HepG2 (cell line): ENCODE measurements around the gene VPS52. TPM values are rescaled to one million over a fixed set of nuclear protein-coding genes. Genes with fewer than 3 reads are reported as not detected.
A peak's percentile ranks its signal among the peaks of the same experiment; 100 is the strongest.

Experiments used
- EED ChIP-seq: sonication (generic); formaldehyde crosslinking; IDR thresholded peaks from 2 replicates; pipeline ENCODE4 v1.5.0; 2020; ENCODE audit warnings: mild to moderate bottlenecking, missing genetic modification reagents
- HOXD1 ChIP-seq: sonication (generic); formaldehyde crosslinking; IDR thresholded peaks from 2 replicates; pipeline ENCODE4 v1.5.0; 2020; ENCODE audit warnings: missing genetic modification reagents
- ISX ChIP-seq: sonication (generic); formaldehyde crosslinking; conservative IDR thresholded peaks from 2 replicates; pipeline ENCODE4 v1.5.0; 2020; ENCODE audit warnings: missing genetic modification reagents
- MTF2 ChIP-seq: sonication (generic); formaldehyde crosslinking; IDR thresholded peaks from 2 replicates; pipeline ENCODE4 v1.5.0; 2020; ENCODE audit warnings: missing genetic modification reagents, borderline replicate concordance
- MYNN ChIP-seq: sonication (generic); formaldehyde crosslinking; IDR thresholded peaks from 2 replicates; pipeline ENCODE4 v1.4.0; 2020; ENCODE audit warnings: mild to moderate bottlenecking, low read depth, missing genetic modification reagents
- NFYC ChIP-seq: IDR thresholded peaks from 2 replicates; pipeline ENCODE4 v1.6.1; 2016; ENCODE audit warnings: missing genetic modification reagents, missing compliant biosample characterization
- PRMT3 ChIP-seq: sonication (generic); formaldehyde crosslinking; IDR thresholded peaks from 2 replicates; pipeline ENCODE4 v1.8.1; 2022; ENCODE audit warnings: low read depth, mild to moderate bottlenecking, moderate library complexity, missing genetic modification reagents, borderline replicate concordance
- SP2 ChIP-seq: sonication (generic); formaldehyde crosslinking; IDR thresholded peaks from 2 replicates; pipeline ENCODE4 v1.5.1; 2020; ENCODE audit warnings: mild to moderate bottlenecking, missing genetic modification reagents
- TCF12 ChIP-seq, 2 experiments: fragments of 450-650 bp in 1 of 2; sonication (generic) in 1 of 2; formaldehyde crosslinking in 1 of 2; IDR thresholded peaks; 2 replicates each; pipeline versions ENCODE4 v1.6.1 to v1.8.0; 2017 to 2022; ENCODE audit warnings: antibody characterized with exemption in 1 of 2, mild to moderate bottlenecking in 1 of 2, missing genetic modification reagents in 1 of 2, moderate library complexity in 1 of 2
- ZKSCAN8 ChIP-seq: IDR thresholded peaks from 2 replicates; pipeline ENCODE4 v1.6.1; 2016; ENCODE audit warnings: borderline replicate concordance, missing genetic modification reagents, missing compliant biosample characterization
- ZNF124 ChIP-seq: sonication (generic); formaldehyde crosslinking; IDR thresholded peaks from 2 replicates; pipeline ENCODE4 v1.4.0; 2020; ENCODE audit warnings: missing genetic modification reagents
- ZNF138 ChIP-seq: sonication (generic); formaldehyde crosslinking; IDR thresholded peaks from 2 replicates; pipeline ENCODE4 v1.5.0; 2020; ENCODE audit warnings: mild to moderate bottlenecking, low read depth, missing genetic modification reagents
- ZNF468 ChIP-seq: sonication (generic); formaldehyde crosslinking; IDR thresholded peaks from 2 replicates; pipeline ENCODE4 v1.8.0; 2022; ENCODE audit warnings: mild to moderate bottlenecking, moderate library complexity, missing genetic modification reagents
- polyA plus RNA-seq, 8 experiments: library from polyadenylated mRNA; depleted of rRNA in 3 of 8; stranded (reverse) in 7 of 8; unstranded in 1 of 8; fragments of >200 nt; fragmentation: Illumina TruSeq in 4 of 8; extraction: Trizol in 4 of 8; gene quantifications; 2 replicates each; pipeline versions ENCODE4 v1.2.1 to v1.2.3, GENCODE V29; 2011 to 2016; ENCODE audit warnings: low read depth in 4 of 8, missing spikeins in 1 of 8, mixed read lengths in 1 of 8; ENCODE audit not compliant: insufficient read depth in 1 of 8
- total RNA-seq, 5 experiments: library from RNA; depleted of rRNA; stranded (reverse); fragments of >200 nt; fragmentation: Illumina TruSeq; extraction: Trizol; gene quantifications; 2 replicates each; pipeline ENCODE4 v1.2.3, GENCODE V29; 2016; ENCODE audit warnings: low read depth in 1 of 5
- TF ChIP-seq, protein P1 (sequence below): sonication (generic); formaldehyde crosslinking; IDR thresholded peaks from 2 replicates; pipeline ENCODE4 v1.8.1; 2023; ENCODE audit warnings: mild to moderate bottlenecking, moderate library complexity, missing genetic modification reagents
- TF ChIP-seq, protein P2 (sequence below): IDR thresholded peaks from 2 replicates; pipeline ENCODE4 v1.6.1; 2018; ENCODE audit warnings: missing genetic modification reagents
- TF ChIP-seq, protein P3 (sequence below): sonication (generic); formaldehyde crosslinking; IDR thresholded peaks from 2 replicates; pipeline ENCODE4 v1.5.1; 2020; ENCODE audit warnings: missing genetic modification reagents, mild to moderate bottlenecking, borderline replicate concordance
- TF ChIP-seq, protein P4 (sequence below), 2 experiments: sonication (generic) in 1 of 2; formaldehyde crosslinking in 1 of 2; IDR thresholded peaks; 2 replicates each; pipeline versions ENCODE4 v1.4.0 to v1.6.1; 2018 to 2020; ENCODE audit warnings: missing genetic modification reagents in 2 of 2, borderline replicate concordance in 1 of 2, low read depth in 1 of 2, mild to moderate bottlenecking in 1 of 2, missing biosample characterization in 1 of 2
- TF ChIP-seq, protein P5 (sequence below): sonication (generic); formaldehyde crosslinking; IDR thresholded peaks from 2 replicates; pipeline ENCODE4 v1.4.0; 2020; ENCODE audit warnings: missing genetic modification reagents
- TF ChIP-seq, protein P6 (sequence below): sonication (generic); formaldehyde crosslinking; IDR thresholded peaks from 2 replicates; pipeline ENCODE4 v1.8.0; 2022; ENCODE audit warnings: missing genetic modification reagents, low read depth, mild to moderate bottlenecking, borderline replicate concordance

Gene VPS52
- total and polyA plus RNA-seq, 2 of the 13 experiments (the other 11 are each of a cell fraction or from before 2014, with no cell fraction given) = 48.9 to 85.5 TPM

DNA sequence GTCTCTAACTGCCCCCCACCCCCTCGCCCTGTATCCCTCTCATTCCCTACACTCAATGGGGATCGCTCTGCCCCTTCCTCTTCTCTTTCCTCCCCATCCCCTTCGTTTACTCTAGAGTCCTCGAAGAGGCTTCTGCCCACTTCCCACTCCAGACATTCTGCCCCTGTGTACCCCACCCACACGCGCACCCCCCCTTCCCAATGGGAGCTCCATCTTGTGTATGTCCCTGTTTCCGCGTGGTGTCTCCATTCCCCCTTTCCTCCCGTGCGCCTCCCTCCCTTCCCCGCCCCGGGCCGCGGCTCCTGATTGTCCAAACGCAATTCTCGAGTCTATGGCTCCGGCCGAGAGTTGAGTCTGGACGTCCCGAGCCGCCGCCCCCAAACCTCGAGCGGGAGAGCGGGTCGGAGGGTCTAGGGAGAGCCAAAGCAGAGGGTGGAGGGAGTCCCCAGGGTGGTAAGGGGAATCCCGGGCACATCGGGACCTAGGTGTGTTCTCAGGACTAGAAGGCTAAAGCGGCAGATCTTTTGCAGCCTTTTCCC, 64.1 kb downstream of the VPS52 start (continued):
- no peak for TF ChIP-seq MYNN (CRISPR knock-in tag)
- no peak for TF ChIP-seq ZKSCAN8
- TF ChIP-seq ZNF124 (CRISPR knock-in tag) = 0 out of 2 replicates have a peak, but pooled peaks have one; percentile 21
- TF ChIP-seq, protein P1, sequence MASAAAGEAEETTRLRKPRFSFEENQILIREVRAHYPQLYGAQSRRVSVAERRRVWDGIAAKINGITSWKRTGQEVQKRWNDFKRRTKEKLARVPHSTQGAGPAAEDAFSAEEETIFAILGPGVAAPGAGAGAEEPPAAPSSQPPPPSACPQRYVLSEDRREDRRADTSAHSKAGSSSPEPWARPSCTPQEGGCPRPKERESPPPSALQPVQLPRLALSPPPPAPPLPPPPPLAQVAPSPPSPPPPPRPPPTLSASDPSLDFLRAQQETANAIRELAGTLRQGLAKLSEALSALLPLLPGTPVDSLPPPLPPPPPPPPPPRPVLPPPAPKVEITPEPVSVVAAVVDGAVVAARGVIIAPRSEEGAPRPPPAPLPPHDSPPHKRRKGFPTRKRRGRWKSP (CRISPR knock-in tag) = 0 out of 2 replicates have a peak, but pooled peaks have one; percentile 35
- no peak for TF ChIP-seq ISX (CRISPR knock-in tag)
- TF ChIP-seq MTF2 = 0 out of 2 replicates have a peak, but pooled peaks have one; percentile 55
- TF ChIP-seq ZNF468 = peak; percentile 29; the same call in 1 of the 2 replicates
- peak; percentile 24; the same call in 1 of the 2 replicates for TF ChIP-seq ZNF138 (CRISPR knock-in tag)
- TF ChIP-seq, protein P2, sequence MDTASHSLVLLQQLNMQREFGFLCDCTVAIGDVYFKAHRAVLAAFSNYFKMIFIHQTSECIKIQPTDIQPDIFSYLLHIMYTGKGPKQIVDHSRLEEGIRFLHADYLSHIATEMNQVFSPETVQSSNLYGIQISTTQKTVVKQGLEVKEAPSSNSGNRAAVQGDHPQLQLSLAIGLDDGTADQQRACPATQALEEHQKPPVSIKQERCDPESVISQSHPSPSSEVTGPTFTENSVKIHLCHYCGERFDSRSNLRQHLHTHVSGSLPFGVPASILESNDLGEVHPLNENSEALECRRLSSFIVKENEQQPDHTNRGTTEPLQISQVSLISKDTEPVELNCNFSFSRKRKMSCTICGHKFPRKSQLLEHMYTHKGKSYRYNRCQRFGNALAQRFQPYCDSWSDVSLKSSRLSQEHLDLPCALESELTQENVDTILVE = no peak
- TF ChIP-seq, protein P3, sequence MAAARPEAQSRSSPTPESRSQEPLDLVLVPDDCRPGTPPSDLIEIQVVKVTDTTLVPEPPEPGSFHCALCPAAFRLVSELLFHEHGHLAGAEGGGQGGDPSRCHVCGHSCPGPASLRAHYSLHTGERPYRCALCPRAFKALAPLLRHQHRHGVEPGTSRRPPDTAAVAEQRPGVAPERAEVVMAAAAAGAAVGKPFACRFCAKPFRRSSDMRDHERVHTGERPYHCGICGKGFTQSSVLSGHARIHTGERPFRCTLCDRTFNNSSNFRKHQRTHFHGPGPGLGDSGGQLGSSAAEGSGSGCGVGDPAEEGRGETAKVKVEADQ = peak; percentile 10; the same call in 1 of the 2 replicates
- TF ChIP-seq, protein P4, sequence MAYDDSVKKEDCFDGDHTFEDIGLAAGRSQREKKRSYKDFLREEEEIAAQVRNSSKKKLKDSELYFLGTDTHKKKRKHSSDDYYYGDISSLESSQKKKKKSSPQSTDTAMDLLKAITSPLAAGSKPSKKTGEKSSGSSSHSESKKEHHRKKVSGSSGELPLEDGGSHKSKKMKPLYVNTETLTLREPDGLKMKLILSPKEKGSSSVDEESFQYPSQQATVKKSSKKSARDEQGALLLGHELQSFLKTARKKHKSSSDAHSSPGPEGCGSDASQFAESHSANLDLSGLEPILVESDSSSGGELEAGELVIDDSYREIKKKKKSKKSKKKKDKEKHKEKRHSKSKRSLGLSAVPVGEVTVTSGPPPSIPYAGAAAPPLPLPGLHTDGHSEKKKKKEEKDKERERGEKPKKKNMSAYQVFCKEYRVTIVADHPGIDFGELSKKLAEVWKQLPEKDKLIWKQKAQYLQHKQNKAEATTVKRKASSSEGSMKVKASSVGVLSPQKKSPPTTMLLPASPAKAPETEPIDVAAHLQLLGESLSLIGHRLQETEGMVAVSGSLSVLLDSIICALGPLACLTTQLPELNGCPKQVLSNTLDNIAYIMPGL (CRISPR knock-in tag; IDR thresholded peaks at IDR 0.05; ENCODE audit: borderline replicate concordance in 1 of 2, low read depth in 1 of 2) = no peak; a peak in 1 of 4 replicates
- no peak for TF ChIP-seq SP2 (CRISPR knock-in tag)
- TF ChIP-seq, protein P5, sequence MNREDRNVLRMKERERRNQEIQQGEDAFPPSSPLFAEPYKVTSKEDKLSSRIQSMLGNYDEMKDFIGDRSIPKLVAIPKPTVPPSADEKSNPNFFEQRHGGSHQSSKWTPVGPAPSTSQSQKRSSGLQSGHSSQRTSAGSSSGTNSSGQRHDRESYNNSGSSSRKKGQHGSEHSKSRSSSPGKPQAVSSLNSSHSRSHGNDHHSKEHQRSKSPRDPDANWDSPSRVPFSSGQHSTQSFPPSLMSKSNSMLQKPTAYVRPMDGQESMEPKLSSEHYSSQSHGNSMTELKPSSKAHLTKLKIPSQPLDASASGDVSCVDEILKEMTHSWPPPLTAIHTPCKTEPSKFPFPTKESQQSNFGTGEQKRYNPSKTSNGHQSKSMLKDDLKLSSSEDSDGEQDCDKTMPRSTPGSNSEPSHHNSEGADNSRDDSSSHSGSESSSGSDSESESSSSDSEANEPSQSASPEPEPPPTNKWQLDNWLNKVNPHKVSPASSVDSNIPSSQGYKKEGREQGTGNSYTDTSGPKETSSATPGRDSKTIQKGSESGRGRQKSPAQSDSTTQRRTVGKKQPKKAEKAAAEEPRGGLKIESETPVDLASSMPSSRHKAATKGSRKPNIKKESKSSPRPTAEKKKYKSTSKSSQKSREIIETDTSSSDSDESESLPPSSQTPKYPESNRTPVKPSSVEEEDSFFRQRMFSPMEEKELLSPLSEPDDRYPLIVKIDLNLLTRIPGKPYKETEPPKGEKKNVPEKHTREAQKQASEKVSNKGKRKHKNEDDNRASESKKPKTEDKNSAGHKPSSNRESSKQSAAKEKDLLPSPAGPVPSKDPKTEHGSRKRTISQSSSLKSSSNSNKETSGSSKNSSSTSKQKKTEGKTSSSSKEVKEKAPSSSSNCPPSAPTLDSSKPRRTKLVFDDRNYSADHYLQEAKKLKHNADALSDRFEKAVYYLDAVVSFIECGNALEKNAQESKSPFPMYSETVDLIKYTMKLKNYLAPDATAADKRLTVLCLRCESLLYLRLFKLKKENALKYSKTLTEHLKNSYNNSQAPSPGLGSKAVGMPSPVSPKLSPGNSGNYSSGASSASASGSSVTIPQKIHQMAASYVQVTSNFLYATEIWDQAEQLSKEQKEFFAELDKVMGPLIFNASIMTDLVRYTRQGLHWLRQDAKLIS = peak; percentile 32; the same call in 1 of the 2 replicates
- peak; percentile 8; the same call in 1 of the 2 replicates for TF ChIP-seq NFYC (CRISPR knock-in tag)
- no peak for TF ChIP-seq TCF12 (IDR thresholded peaks at IDR 0.05)
- no peak for TF ChIP-seq TCF12 (CRISPR knock-in tag; IDR thresholded peaks at IDR 0.05)
- 0 out of 2 replicates have a peak, but pooled peaks have one; percentile 8 for TF ChIP-seq PRMT3 (CRISPR knock-in tag)
- TF ChIP-seq, protein P6, sequence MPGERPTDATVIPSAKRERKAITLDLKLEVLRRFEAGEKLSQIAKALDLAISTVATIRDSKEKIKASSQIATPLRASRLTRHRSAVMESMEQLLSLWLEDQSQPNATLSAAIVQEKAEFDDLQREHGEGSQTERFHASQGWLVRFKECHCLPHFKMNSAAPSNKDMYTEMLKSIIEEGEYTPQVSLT (CRISPR knock-in tag) = no peak
- TF ChIP-seq HOXD1 (CRISPR knock-in tag) = no peak
- TF ChIP-seq EED (CRISPR knock-in tag) = peak; percentile 48; the same call in 1 of the 2 replicates
